ENCODE data around the gene WEE1.
"Not testable (repeated sequence)": the region's sequence is repeated elsewhere in the genome, so short reads cannot be mapped to it uniquely, and the experiment has no call there.

The WEE1 gene

DNA sequence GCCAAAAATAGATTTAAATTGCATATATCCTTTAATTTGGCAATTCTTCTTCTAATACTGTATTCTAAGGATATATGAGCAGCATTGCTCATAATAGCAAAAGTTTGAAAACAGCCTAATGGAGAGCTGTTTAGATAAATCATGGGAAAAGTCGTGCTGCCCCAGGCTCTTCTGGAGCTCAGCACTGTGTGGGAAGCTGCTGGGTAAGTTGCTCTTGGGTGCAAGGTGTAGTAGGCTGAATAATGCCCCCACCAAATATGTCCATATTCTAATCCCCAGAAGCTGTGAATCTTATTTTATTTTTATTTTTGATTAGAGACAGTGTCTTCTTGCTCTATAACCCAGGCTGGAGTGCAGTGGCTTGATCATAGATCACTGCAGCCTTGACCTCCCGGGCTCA, 34.9 kb upstream of the WEE1 start:
- TF ChIP-seq, protein P1, sequence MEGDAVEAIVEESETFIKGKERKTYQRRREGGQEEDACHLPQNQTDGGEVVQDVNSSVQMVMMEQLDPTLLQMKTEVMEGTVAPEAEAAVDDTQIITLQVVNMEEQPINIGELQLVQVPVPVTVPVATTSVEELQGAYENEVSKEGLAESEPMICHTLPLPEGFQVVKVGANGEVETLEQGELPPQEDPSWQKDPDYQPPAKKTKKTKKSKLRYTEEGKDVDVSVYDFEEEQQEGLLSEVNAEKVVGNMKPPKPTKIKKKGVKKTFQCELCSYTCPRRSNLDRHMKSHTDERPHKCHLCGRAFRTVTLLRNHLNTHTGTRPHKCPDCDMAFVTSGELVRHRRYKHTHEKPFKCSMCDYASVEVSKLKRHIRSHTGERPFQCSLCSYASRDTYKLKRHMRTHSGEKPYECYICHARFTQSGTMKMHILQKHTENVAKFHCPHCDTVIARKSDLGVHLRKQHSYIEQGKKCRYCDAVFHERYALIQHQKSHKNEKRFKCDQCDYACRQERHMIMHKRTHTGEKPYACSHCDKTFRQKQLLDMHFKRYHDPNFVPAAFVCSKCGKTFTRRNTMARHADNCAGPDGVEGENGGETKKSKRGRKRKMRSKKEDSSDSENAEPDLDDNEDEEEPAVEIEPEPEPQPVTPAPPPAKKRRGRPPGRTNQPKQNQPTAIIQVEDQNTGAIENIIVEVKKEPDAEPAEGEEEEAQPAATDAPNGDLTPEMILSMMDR (conservative IDR thresholded peaks at IDR 0.05; ENCODE audit: low read depth, low read length) = no peak
- H3K4me2 ChIP-seq = no peak overlapping the region
- no peaks in the 10 kb centered on the region for H3K27me3 ChIP-seq (ENCODE audit: insufficient read depth, low read depth)

DNA sequence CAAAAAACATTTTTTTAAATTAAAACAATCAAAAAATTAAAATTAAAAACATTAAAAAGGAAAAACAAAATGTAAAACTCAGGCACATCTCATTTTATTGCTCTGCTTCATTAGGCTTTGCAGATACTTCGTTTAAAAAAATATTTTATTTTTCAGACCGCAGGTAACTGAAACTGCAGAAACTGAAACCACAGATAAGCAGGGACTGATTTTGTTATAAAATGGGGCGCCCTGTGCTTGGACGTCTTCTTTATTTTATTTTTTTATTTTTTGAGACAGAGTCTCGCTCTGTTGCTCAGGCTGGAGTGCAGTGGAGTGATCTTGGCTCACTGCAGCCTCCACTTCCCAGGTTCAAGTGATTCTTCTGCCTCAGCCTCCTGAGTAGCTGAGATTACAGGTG, 24.3 kb upstream of the WEE1 start:
- H3K4me3 ChIP-seq (IDR thresholded peaks at IDR 0.05; ENCODE audit: insufficient read depth, low read depth, low read length); H4K20me1 ChIP-seq (ENCODE audit: insufficient read depth); H3K27me3 ChIP-seq (ENCODE audit: insufficient read depth, low read depth); H3K36me3 ChIP-seq (ENCODE audit: insufficient read depth); H3K27ac ChIP-seq; H3K79me2 ChIP-seq (ENCODE audit: insufficient read depth, low read depth): not testable (repeated sequence)
- peak overlapping the region; percentile 49; the same call in 1 of the 2 replicates for H2AFZ ChIP-seq (ENCODE audit: low read depth)
- peak overlapping the region; percentile 57 for H3K4me2 ChIP-seq
- H3K9ac ChIP-seq = peak overlapping the region; percentile 22; the same call in 1 of the 2 replicates
- H3K4me1 ChIP-seq (ENCODE audit: low read depth, poor library complexity, severe bottlenecking) = peaks cover 20% of the 10 kb centered on the region

More for the DNA sequence above, 34.9 kb upstream of the WEE1 start:
- no peak overlapping the region for H3K27ac ChIP-seq
- no peaks in the 10 kb centered on the region for H4K20me1 ChIP-seq (ENCODE audit: insufficient read depth)
- H3K9ac ChIP-seq = no peak overlapping the region
- no peak overlapping the region for H3K4me3 ChIP-seq (IDR thresholded peaks at IDR 0.05; ENCODE audit: insufficient read depth, low read depth, low read length)
- no peaks in the 10 kb centered on the region for H3K36me3 ChIP-seq (ENCODE audit: insufficient read depth)
- H2AFZ ChIP-seq (ENCODE audit: low read depth) = no peak overlapping the region
- H3K79me2 ChIP-seq (ENCODE audit: insufficient read depth, low read depth) = no peaks in the 10 kb centered on the region
- H3K4me1 ChIP-seq (ENCODE audit: low read depth, poor library complexity, severe bottlenecking) = no peaks in the 10 kb centered on the region

DNA sequence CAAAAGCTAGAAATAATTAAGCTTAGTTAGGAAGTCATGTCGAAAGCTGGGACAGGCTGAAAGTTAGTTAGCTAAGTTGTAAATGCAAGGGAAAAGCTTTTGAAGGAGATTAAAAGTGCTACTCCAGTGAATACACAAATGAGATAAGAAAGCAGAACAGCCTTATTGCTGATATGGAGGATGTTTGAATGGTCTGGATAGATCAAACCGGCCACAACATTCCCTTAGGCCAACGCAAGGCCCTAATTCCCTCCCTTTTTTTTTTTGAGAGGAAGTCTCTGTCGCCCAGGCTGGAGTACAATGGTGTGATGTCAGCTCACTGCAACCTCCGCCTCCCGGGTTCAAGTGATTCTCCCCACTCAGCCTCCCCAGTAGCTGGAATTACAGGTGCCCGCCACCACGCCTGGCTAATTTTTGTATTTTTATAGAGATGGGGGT, 23.3 kb upstream of the WEE1 start:
- TF ChIP-seq, protein P1 (conservative IDR thresholded peaks at IDR 0.05; ENCODE audit: low read depth, low read length) = no peak
- no peak overlapping the region for H3K9ac ChIP-seq
- H3K79me2 ChIP-seq (ENCODE audit: insufficient read depth, low read depth) = no peaks in the 10 kb centered on the region
- no peak overlapping the region for H3K4me3 ChIP-seq (IDR thresholded peaks at IDR 0.05; ENCODE audit: insufficient read depth, low read depth, low read length)
- H3K4me1 ChIP-seq (ENCODE audit: low read depth, poor library complexity, severe bottlenecking) = peaks cover 20% of the 10 kb centered on the region
- no peak overlapping the region for H2AFZ ChIP-seq (ENCODE audit: low read depth)
- no peaks in the 10 kb centered on the region for H3K36me3 ChIP-seq (ENCODE audit: insufficient read depth)
- no peaks in the 10 kb centered on the region for H4K20me1 ChIP-seq (ENCODE audit: insufficient read depth)
- H3K27ac ChIP-seq = no peak overlapping the region; the same call in 1 of the 2 replicates
- H3K4me2 ChIP-seq = peak overlapping the region; percentile 57; the same call in 1 of the 2 replicates
- no peaks in the 10 kb centered on the region for H3K27me3 ChIP-seq (ENCODE audit: insufficient read depth, low read depth)

DNA sequence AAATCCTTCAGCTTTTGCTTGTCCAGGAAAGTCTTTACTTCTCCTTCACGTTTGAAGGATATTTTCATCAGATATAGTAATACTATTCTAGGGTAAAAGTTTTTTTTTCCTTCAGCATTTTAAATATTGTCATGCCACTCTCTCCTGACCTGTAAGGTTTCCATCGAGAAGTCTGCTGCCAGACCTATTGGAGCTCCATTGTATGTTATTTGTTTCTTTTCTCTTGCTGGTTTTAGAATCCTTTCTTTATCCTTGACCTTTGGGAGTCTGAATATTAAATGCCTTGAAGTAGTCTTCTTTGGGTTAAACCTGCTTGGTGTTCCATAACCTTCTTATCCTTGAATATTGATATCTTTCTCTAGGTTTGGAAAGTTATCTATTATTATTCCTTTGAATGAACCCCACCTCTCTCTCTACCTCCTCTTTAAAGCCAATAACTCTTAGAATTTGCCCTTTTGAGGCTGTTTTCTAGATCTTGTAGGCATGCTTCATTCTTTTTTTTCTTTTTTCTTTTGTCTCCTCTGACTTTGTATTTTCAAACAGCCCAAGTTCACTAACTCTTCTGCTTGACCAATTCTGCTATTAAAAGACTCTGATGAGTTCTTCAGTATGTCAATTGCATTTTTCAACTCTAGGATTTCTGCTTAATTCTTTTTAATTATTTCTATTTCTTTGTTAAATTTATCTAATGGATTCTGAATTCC, 12.0 kb upstream of the WEE1 start:
- no peaks in the 10 kb centered on the region for H3K79me2 ChIP-seq (ENCODE audit: insufficient read depth, low read depth)
- H4K20me1 ChIP-seq (ENCODE audit: insufficient read depth) = no peaks in the 10 kb centered on the region
- TF ChIP-seq, protein P1 (conservative IDR thresholded peaks at IDR 0.05; ENCODE audit: low read depth, low read length) = no peak

DNA sequence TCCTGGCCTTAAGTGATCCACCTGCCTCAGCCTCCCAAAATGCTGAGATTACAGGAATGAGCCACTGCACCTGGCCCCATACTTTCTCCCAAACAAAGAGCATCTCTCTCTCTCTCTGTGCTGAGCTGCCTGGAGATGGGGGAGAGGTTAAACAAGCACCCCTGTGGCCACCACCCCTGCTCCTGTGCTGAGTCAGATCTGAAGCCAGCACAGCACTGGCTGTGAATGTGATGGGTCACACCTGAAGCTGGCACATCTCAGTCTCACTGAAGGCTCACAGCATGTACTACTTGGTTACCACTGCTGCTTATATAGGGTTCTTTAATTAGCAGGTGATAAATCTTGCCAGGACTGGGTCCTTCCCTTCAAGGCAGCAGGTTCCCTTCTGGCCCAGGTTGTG, 10.8 kb upstream of the WEE1 start:
- H3K36me3 ChIP-seq (ENCODE audit: insufficient read depth) = no peaks in the 10 kb centered on the region
- no peak overlapping the region for H2AFZ ChIP-seq (ENCODE audit: low read depth)
- no peaks in the 10 kb centered on the region for H3K79me2 ChIP-seq (ENCODE audit: insufficient read depth, low read depth)
- no peaks in the 10 kb centered on the region for H3K27me3 ChIP-seq (ENCODE audit: insufficient read depth, low read depth)
- TF ChIP-seq, protein P1 (conservative IDR thresholded peaks at IDR 0.05; ENCODE audit: low read depth, low read length) = no peak
- H4K20me1 ChIP-seq (ENCODE audit: insufficient read depth) = no peaks in the 10 kb centered on the region
- H3K4me3 ChIP-seq (IDR thresholded peaks at IDR 0.05; ENCODE audit: insufficient read depth, low read depth, low read length) = no peak overlapping the region
- H3K27ac ChIP-seq = no peak overlapping the region
- H3K4me1 ChIP-seq (ENCODE audit: low read depth, poor library complexity, severe bottlenecking) = peaks cover 35% of the 10 kb centered on the region
- no peak overlapping the region for H3K4me2 ChIP-seq
- H3K9ac ChIP-seq = no peak overlapping the region

More for the DNA sequence above, 12.0 kb upstream of the WEE1 start:
- H3K36me3 ChIP-seq (ENCODE audit: insufficient read depth) = no peaks in the 10 kb centered on the region
- H3K4me3 ChIP-seq (IDR thresholded peaks at IDR 0.05; ENCODE audit: insufficient read depth, low read depth, low read length) = no peak overlapping the region
- no peak overlapping the region for H3K4me2 ChIP-seq
- H3K9ac ChIP-seq = no peak overlapping the region
- no peaks in the 10 kb centered on the region for H3K27me3 ChIP-seq (ENCODE audit: insufficient read depth, low read depth)
- H2AFZ ChIP-seq (ENCODE audit: low read depth) = no peak overlapping the region
- peaks cover 30% of the 10 kb centered on the region for H3K4me1 ChIP-seq (ENCODE audit: low read depth, poor library complexity, severe bottlenecking)
- H3K27ac ChIP-seq = no peak overlapping the region

Data from KMS-11 (cell line).